Tongue (tissue), 2 donors: ENCODE data around the gene DNAJC7. TPM values are rescaled to one million over a fixed set of nuclear protein-coding genes. Genes with fewer than 3 reads are reported as not detected.
"Not testable (repeated sequence)": the region's sequence is repeated elsewhere in the genome, so short reads cannot be mapped to it uniquely, and the experiment has no call there.

Experiments
- DNase-seq: peaks from one replicate; pipeline ENCODE4 v3.0.0-alpha.2; 2015
- total RNA-seq: library from RNA; depleted of rRNA; stranded (reverse); fragments of >200 nt; gene quantifications from one replicate; pipeline ENCODE4 v1.2.3, GENCODE V29; 2014

Gene DNAJC7
- total RNA-seq, 1 donor from 2014 or later = 71.7 TPM

DNA sequence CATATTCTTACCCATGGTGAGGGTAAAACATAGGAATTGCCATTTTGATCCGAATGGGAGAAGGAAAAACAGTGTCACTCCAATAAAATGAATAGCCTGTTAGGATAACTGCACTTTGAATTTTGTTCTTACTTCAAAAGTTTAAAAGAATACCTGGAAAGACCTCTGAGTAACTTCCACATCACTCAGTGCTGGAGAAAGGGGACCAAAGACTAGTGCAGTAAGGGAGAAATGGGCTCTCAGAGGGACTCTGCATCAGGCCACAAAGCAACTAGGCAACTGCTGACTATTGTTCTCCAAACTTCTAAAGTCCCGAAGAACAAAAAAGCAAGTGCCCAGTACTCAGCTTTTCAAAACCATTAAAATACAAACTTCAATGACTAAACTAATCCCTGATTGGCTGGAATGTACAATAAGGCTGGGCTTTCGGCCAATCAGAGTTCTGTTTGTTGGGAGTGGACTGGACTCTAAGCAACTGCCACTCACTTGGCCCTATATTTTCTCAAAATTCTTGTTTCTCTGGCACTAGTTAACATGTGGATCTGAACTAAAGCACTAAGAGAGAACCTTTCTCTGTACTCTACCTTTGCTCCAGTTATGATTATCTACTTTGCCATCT is 6.2 kb downstream of the DNAJC7 start:
- DNase-seq = no peak

DNA sequence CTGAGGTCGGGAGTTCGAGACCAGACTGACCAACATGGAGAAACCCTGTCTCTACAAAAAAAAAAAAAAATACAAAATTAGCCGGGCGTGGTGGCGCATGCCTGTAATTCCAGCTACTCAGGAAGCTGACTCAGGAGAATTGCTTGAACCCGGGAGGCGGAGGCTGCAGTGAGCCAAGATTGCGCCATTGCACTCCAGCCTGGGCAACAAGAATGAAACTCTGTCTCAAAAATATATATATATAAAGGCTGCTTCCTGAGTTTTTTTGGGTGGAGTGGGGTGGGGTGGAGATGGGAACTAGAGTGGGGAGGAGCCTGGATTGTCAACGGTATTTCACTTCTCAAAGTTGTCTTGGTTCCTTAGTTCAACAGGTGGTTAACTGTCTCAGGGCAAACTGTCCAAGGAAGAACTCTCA is 7.0 kb downstream of the DNAJC7 start:
- not testable (repeated sequence) for DNase-seq

DNA sequence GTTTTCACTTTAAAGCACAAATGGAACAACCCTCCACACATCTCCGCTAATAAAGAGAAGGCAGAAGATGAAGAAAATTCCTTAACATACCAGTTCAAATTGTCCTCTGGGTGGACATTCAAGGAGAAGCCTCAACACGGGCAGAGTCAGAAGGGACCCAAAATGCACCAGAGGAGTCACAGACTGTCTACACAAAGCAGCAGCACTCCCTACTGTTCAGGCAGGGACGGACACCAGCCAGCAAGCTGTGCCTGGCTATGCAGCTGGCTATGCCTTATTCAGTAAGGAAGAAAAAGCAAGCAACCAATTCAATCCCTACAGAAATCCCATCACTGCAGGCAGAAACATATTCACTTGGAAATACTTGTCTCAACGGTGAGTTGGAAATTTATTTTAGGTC is 8.1 kb downstream of the DNAJC7 start:
- DNase-seq = no peak

DNA sequence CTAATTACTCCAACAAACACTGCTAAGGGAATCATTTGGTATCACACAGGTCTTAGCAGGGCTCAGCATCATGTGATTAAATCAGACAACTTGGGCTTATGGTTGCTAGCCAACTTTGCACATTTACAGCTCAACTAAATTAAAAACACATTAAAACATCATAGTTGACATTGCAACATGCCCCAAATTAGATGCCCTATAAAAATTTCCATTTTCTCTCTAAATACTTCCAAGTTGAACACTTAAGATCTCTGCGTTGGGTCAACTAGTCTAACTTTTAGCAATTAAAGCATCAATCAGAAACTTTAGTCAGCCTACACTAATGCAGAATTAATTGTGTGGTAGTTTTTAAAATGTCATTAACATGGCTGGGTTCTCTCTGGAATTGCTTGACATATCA is 12.1 kb downstream of the DNAJC7 start:
- DNase-seq = no peak

- no peak for DNase-seq
These were observed 14.4 kb downstream of the DNAJC7 start for GRCh38 chr17:42002792-42003301.

DNA sequence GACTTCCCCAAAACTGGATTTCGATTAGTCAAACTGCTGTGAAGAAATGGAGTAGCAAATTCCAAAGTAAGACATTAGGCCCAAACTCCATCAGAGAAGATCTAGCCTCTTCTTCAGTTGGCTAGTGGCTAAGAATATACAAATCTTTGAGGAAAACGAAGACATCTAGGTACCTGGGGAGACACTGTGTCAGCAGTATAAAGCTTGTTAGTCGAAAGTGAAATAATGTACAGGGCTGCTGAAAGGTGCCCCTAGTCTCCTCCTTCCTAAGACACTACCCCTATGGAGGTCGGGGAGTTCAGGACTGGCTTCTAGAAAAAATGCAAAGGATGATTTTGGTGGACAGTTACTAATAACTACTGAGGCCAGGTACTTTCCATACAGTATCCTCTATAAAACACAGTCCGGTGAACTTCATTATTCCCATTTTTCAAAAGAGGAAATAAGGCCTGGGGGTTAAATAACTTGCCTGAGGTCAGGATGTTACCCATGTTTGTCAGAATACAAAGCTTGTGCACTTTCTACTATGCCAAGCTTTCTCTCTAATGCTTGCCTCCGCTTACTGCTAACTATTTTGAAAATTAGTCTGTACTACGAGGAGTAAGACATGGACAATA is 15.0 kb downstream of the DNAJC7 start:
- no peak for DNase-seq

DNA sequence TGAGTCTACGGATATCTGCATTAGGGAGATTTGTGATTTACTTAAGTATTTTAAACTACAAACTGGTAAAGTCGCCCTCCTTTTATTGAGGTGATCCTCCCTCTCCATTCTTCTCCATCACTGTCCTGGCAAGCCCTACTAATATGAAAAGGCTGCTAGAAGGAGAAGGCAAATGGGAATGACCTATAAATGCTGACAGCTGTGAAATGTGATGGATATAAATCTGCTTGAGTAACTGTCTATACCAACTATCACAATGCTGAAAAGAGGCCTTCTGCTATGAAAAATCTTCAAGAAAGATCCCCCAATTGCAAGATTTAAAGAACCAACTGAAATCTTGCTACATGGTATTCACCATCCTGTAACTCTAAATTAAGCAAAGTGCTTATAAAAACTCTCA is 15.5 kb downstream of the DNAJC7 start:
- DNase-seq = no peak

DNA sequence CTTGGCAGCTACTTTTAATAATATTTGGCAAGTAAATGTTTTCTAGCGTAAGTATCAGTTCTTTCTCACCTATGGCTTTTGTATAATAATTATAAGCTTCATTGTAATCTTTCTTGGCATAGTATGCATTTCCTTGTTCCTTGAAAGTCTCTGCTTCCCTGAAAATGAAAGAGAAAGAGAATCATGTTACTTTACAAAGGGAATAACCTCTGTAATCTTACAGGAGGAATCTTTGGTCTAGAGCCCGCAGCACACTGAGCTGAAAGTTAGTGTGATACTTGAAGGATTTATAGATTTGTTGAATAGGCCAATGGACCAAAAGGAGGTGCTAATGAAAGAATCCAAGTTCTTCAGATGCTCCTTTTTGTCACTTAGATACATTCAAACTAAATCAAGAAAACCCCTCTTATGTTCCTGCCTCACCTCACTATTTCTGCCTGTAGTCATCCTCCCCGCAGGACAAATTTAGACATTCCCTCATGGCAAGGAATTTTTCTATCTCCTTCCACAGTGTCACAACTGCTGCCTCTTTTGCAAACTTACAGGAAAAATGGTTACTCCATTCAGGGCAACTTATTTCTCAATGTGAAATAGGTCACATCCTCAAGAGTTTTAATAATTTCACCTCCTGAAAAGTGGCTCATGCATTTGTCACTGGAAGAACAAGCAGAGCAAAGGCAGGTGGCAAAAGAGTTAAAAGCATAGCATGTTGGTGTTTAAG is 16.7 kb downstream of the DNAJC7 start:
- DNase-seq = no peak

DNA sequence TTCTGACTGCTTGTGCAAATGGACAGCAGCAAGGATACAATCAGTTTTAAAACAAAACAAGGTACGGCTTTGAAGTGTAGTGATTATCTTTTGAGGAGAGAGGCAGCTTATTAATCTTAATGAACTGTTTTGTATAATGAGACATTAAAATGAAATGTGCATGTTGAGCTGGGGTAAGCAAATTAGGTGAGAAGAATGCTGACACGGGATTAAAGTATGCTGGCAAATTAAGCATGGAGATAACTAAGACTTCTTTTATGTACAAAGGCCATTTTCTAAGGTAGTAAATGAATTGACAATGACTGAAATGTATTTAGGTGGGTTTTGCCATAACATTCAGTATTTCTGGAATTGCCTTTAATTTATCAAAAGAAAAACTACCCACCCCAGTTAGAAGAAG is 18.7 kb downstream of the DNAJC7 start:
- DNase-seq = no peak

DNA sequence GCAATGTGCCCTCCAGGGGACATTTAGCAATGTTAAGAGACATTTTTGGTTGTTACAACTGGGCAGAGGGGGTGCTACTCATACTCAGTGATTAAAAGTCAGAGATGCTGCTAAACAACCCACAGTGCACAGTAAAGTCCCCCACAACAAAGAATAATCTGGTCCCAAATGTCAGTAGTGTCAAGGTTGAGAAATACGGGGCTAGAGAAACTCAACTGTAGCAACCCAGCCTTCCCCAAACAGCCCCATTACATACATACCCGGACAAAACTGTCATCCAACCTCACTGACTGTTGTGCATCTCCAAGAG is 20.4 kb downstream of the DNAJC7 start:
- DNase-seq = no peak

- peak; percentile 76 for DNase-seq
These were observed 24.7 kb downstream of the DNAJC7 start for GRCh38 chr17:41992576-41992975.

DNA sequence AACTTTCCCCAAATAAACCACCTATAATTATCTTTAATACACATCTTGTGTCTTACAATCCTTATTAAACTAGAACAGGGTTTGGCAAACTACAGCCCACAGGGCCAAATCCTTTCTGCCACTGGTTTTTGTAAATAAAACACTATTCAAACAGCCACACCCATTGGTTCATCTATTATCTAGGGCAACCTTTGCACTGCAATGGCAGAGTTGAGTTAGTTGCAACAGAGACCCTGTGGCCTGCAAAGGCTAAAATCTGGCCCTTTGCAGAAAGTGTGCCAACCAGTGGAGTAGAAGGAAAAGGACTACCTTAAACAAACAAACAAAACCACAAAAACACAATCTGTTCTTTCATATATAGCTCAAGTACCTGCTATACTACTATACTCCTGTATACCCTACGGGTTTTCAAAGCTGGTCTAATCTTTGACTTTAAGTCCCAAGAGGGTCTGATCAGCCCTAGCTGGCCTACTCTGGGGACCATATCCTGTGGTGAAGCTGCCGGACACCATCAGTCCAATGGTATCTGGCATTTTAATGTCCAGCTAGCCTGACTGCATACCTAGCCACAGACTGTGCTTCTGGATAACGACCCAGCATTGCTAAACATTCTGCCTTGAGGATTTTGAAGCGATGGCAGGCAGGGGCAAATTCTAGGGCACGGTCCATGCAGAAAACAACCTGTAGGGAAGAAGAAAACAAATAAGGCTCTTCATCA is 27.4 kb downstream of the DNAJC7 start:
- DNase-seq = no peak

GRCh38 chr17:41988418-41988817 is 28.8 kb downstream of the DNAJC7 start:
- no peak for DNase-seq

DNA sequence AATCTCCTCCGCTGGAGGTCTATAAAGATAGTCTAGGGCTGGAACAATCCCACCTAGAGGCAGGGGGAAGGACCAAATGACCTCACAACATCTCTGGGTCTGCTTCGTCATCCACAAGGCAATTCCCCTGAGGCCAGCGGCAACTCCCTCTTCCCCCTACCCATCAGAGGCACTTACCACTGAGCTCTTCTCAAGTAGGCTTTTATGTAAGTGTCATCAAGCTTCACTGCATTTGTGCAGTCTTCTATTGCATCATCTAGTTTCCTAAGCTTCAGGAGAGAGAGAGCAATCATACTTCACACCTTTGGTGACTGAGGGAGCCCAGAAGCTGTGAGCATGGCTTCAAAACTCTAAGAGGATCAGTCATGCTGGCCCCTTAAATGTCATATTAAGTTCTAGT is 29.6 kb downstream of the DNAJC7 start:
- no peak for DNase-seq

DNA sequence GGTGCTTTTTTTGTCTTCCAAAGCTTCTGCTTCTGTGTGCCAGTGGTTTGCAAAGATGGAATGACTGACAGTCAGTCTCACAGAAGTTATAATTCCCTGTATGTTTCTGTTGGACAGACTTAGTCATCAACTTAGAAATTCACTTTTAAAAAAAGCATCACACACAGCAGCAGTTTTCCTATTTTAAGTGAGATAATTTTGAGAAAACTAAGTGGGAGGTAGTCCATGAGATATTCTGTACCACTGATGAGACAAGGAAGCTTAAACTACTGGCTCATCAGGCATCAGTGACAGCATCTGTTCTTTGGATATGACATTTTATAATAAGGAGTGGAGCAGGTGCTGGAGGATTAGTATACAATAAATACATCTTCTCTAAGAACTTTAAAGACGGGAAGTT is 30.6 kb downstream of the DNAJC7 start:
- no peak for DNase-seq

DNA sequence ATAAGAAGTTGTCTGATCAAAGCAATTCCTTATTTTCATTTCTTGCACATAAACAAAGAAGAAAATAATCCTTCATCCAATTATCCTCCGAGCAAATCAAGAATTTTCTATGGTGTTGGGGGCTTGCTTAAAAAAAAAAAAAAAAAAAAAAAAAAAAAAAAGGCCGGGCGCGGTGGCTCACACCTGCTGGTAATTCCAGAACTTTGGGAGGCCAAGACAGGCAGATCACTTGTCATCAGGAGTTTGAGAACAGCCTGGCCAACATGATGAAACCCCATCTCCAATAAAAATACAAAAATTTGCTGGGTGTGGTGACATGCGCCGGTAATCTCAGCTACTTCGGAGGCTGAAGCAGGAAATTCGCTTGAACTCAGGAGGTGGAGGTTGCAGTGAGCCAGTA is 31.3 kb downstream of the DNAJC7 start:
- DNase-seq = no peak

DNA sequence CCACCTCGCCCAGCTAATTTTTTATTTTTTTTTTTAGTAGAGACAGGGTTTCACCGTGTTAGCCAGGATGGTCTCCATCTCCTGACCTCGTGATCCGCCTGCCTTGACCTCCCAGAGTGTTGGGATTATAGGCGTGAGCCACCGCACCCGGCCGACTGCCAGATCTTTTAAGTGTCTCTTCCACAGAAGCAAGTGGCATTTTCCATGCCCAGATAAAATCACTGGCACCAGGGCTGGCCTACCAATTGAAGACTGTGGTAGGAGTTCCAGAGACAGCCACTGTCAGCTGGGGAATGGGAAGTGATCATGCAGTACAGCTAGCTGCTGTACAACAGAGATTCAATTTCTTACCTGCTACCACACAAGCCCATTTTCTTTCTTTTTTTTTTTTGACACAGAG is 32.8 kb downstream of the DNAJC7 start:
- DNase-seq = no peak

DNA sequence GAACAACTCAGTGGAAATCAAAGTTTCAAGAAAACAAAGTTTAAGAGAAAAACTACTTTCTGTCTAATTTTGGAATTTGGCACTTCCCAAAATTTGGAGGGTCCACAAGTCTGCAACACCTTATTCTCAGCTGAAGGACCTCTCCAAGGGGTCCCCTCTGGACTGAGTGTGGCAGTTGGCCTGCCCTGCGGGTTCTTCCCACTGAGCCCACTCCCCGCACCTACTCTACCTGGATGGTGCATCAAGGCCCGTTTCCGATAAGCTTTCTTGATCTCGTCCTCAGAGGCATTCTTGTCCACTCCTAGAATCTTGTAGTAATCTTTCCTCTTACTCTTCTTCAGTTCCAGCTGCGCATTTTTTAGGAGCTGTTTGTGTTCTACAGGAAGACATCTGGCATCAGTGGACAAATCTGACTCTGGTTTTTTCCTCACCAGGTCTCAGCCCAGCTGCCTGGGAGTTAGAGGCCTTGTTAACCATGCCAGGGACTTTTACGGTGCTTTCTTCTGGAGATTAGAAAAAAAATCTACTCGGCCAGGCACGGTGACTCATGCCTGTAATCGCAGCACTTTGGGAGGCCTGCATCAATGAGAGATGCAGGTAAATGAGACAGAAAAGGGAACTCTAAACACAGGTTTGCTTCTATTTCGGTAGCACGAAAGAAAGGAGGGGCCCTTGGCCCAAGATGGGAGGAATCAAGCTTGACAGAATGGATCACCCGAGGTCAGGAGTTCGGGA is 35.0 kb downstream of the DNAJC7 start:
- DNase-seq = no peak

GRCh38 chr17:41977991-41978390 is 39.2 kb downstream of the DNAJC7 start:
- DNase-seq = no peak

DNA sequence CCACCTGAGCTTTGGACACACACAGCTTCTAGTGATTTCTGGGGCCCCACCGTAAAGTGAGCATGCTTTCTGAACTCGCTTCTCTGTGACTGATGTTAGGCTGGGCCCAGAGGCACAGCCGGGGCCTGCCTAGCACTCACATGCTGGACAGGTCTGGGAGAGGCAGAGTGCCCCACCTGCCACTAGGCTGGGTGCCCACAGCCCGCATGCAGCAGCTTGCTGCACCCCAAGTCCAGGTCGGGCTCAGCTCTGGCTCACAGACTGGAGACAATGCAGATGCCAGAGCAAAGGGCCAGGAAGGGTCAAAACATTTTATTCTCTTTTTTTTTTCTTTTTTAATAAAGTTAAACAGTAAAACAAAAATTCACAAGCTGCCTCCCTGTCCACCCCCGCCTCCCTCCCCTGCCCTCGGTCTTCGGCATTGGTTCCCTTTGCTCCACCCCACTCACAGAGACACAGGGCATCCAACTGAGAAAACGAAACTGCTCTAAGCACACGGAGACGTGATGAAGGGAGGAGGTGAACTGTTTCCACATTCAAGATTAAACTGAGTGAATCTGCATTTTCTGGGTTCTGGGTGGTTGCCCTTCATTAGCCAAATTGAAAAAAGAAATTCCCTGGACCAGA is 41.0 kb downstream of the DNAJC7 start:
- no peak for DNase-seq

GRCh38 chr17:41975099-41976083 is 41.8 kb downstream of the DNAJC7 start:
- DNase-seq = no peak
